Occipital lobe (tissue), 2 donors: ENCODE data around the gene U2AF1L4. TPM values are rescaled to one million over a fixed set of nuclear protein-coding genes. Genes with fewer than 3 reads are reported as not detected.
"Not testable (repeated sequence)": the region's sequence is repeated elsewhere in the genome, so short reads cannot be mapped to it uniquely, and the experiment has no call there.

ENCODE experiments used
- DNase-seq: peaks from one replicate; lab custom pipeline; 2025; lab: John Stamatoyannopoulos, UW
- total RNA-seq: library from RNA; depleted of rRNA; stranded (reverse); fragments of >200 nt; gene quantifications from one replicate; pipeline ENCODE4 v1.2.3, GENCODE V29; 2014

Gene U2AF1L4
- total RNA-seq, 1 donor from 2014 or later = 8.7 TPM

DNA sequence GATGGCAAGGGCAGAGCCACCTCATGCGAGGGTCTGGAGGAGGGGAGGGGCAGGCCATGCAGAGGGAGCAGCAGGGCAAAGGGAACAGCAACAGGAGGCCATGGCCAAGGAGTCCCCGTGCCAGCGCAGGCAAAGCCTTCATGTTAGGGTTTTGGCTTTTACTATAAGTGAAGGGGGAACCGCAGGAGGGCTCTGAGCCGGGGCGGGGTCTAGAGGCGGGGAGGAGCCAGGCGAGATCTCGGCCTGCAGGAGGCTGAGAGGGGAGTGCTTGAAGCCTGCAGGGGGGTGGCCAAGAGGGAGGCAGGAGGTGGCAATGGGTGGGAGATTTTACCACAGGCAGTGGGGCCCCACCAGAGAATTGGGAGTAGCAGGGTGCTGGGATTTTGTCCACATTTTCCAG, 36.4 kb upstream of the U2AF1L4 start:
- no peak for DNase-seq

- no peak for DNase-seq
Observed at GRCh38 chr19:35780717-35781116, 35.5 kb upstream of the U2AF1L4 start.

DNA sequence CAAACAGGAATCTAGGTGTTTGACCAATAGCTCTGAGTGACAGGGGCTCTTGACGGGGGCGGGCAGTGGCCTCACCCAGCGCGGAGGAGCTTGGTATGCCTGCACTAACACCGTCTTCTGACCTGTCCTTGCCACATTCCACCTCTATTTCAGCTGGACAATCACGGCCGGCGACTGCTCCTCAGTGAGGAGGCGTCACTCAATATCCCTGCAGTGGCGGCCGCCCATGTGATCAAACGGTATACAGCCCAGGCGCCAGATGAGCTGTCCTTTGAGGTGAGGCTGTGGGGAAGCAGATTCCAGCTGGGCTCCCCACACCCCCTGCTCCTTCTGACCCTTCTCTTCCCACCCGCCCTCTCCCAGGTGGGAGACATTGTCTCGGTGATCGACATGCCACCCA, 34.8 kb upstream of the U2AF1L4 start:
- DNase-seq = no peak

- no peak for DNase-seq
Observed at GRCh38 chr19:35779033-35779432, 33.8 kb upstream of the U2AF1L4 start.

DNA sequence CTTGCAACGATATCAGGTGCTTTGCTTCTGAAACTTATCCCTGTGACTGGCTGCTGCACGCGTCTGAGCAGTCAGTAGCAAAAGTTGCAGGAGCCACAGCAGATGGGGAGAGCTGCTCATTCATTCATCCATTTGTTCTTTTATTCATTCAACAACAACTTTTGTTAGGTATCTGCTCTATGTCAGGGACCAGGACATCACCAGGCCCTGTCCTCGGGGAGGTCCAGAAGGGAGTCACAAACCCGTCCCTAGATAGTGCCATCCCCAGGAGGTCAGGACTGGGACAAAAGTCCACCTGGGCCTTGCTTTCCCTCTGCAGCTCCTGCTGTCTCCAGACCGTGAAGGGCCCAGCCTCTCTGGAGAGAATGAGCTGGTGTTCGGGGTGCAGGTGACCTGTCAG, 32.7 kb upstream of the U2AF1L4 start:
- no peak for DNase-seq

GRCh38 chr19:35777086-35777841, 32.0 kb upstream of the U2AF1L4 start:
- no peak for DNase-seq

DNA sequence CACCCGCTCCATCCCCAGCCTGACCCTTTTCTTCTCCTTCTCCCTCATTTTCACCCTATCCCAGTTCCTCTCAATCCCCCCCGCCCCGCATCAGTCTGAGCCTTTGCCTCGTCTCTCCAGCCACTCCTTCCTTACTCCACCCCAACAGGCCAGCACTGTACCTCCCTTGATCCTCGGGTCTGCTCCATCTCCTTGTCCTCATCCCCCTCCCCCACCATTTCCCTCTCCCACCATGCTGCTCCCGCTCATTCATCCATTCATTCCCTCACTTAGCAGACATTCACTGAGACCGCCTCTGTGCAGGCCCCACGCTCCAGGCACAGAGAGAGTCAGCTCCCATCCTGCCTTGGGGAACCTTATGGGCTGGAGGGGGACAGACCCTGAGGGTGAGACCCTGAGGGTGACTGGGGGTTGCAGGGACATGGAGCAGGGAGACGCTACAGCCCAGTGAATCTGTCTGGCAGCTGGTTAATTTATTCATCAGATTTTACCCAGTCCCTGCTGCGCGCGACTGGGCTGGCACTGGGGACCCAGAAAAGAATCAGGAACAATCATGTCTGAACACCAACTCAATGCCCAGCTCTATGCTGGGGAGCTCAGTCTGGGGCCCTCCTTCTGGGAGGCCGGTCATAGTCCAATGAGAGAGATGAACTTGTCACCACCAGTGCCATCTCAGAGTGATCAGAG, 31.0 kb upstream of the U2AF1L4 start:
- DNase-seq = no peak

- peak; percentile 97 for DNase-seq
Observed at GRCh38 chr19:35775298-35776101, 30.3 kb upstream of the U2AF1L4 start, which contains the start of gene ARHGAP33. TSS of gene ARHGAP33 (plus strand) at chr19:35775564. CDS start at chr19:35775659, 95 bp downstream.

- DNase-seq = no peak
Observed at GRCh38 chr19:35775046-35775297, 29.8 kb upstream of the U2AF1L4 start.

DNA sequence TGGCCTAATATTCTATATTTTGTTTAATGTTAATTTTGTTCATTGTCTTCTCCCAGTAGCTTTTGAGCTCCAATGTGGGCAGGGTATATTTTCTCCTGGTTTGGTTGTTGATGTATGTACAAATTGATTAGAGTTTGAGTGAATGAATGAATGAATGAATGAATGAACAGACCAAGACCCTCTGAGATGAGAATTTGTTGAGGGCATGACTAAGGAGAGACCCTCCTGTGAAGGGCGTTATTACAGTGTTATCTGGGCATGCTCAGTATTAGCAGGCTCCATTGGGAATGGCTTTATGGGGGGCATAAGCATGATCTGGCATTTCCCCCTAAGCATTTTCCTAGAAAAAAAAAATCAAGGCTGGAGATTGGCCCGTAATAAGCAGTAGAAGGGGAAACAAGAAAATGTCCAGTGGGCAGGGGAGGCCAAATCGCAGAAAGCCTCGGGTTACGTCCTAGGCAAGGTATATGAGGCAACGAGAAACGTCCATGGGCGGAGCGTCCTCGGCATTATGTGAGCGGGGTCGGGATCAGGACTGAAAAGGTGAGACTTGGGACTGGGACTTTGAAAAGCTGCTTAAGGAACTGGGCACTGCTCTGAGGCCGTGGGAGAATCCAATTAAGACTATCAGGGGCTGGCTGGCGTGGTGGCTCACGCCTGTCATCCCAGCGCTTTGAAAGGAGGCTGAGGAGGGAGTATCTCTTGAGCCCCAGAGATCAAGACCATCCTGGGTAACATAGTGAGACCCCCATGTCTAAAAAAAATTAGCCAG, 29.2 kb upstream of the U2AF1L4 start:
- no peak for DNase-seq

GRCh38 chr19:35773020-35773806, 28.0 kb upstream of the U2AF1L4 start:
- DNase-seq = no peak

DNA sequence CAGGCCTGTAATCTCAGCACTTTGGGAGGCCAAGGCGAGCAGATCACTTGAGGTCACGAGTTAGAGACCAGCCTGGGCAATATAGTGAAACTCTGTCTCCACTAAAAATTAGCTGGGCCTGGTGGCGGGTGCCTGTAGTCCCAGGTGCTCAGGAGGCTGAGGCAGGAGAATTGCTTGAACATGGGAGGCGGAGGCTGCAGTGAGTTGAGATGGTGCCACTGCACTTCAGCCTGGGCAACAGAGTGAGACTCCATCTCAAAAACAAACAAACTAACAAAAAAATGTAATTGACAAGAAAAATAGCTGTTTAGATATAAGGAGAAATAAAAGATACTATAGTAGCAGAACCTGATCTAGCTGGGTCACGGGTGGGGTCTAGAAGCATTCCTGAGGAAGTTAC, 27.1 kb upstream of the U2AF1L4 start:
- DNase-seq = not testable (repeated sequence)

- DNase-seq = no peak
Observed at GRCh38 chr19:35768082-35768421, 22.8 kb upstream of the U2AF1L4 start.

GRCh38 chr19:35767288-35768081, 22.3 kb upstream of the U2AF1L4 start:
- no peak for DNase-seq

DNA sequence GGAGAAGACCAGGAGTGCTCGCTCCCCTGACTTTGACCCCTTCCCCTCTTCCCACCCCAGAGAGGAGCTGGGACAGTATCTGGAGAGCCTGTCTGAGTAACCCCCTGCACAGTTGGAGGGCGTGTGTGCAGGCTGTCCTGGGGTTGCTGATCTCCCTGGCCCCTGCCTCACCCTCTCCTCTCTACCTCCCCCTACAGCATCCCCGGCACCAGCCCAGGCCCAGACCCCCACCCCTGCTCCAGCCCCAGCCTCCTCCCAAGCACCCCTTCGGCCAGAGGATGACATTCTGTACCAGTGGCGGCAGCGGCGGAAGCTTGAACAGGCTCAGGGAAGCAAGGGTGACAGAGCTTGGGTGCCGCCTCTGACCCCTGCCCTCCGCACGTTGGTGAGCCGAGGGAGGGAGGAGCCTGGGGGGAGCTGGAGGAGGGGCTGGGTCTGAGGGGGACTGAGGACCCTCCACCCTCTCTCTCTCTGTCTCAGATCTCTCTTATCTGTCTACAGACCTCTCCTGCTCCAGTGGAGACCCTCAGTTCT, 21.4 kb upstream of the U2AF1L4 start:
- no peak for DNase-seq

GRCh38 chr19:35764432-35765315, 19.5 kb upstream of the U2AF1L4 start:
- no peak for DNase-seq

- no peak for DNase-seq
Observed at GRCh38 chr19:35760711-35761349, 15.6 kb upstream of the U2AF1L4 start.

DNA sequence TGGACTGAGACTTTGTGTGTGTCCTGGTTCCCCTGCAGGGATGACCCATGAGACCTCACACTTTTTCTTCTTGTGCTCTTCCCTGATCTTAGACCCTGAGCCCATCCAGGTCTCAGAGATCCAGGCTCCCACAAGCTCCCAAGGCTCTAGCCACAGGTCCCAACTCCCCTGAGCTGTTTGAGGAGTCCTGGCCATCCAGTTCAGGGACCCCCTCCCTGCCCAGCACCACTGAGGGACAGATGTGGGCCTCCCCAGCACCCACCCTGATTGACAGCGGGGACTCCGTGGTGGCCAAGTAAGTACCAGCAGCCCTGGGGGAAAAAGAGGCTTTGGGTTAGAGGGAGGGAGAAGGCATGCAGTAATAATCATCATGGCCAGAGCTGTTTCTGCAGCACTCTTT, 14.5 kb upstream of the U2AF1L4 start:
- DNase-seq = no peak
